ENCODE measurements around the gene MSI2. TPM values are rescaled to one million over a fixed set of nuclear protein-coding genes. Genes with fewer than 3 reads are reported as not detected.

The MSI2 gene
- total RNA-seq, 4 donors from 2014 or later: 14.9 to 24.4 (median 19.8) TPM

- DNase-seq (ENCODE audit: low spot score): no peak
- TF ChIP-seq CTCF (IDR thresholded peaks at IDR 0.05): no peak
- ATAC-seq (ENCODE audit: low FRiP score): no peak
These were observed 157.7 kb downstream of the MSI2 start for GRCh38 chr17:57413848-57414651.

- no peak for TF ChIP-seq CTCF (IDR thresholded peaks at IDR 0.05)
- ATAC-seq (ENCODE audit: low FRiP score) (no peak), DNase-seq (ENCODE audit: low spot score) (no peak)
These were observed 159.5 kb downstream of the MSI2 start for GRCh38 chr17:57415751-57416207.

GRCh38 chr17:57416369-57416768 lies 160.0 kb downstream of the MSI2 start:
- no peak for ATAC-seq (ENCODE audit: low FRiP score)
- no peak for DNase-seq (ENCODE audit: low spot score)
- TF ChIP-seq CTCF (IDR thresholded peaks at IDR 0.05): no peak

- ATAC-seq (ENCODE audit: low FRiP score): no peak
- DNase-seq (ENCODE audit: low spot score): no peak
- TF ChIP-seq CTCF (IDR thresholded peaks at IDR 0.05): no peak
These were observed 161.6 kb downstream of the MSI2 start for GRCh38 chr17:57417956-57418355.

- no peak for DNase-seq (ENCODE audit: low spot score)
- ATAC-seq (ENCODE audit: low FRiP score): no peak
- no peak for TF ChIP-seq CTCF (IDR thresholded peaks at IDR 0.05)
These were observed 162.3 kb downstream of the MSI2 start for GRCh38 chr17:57418463-57419246.

GRCh38 chr17:57419940-57420550 lies 163.7 kb downstream of the MSI2 start:
- no peak for DNase-seq (ENCODE audit: low spot score)
- TF ChIP-seq CTCF (IDR thresholded peaks at IDR 0.05): no peak
- ATAC-seq (ENCODE audit: low FRiP score): no peak
